ENCODE measurements around the gene GSAP.

GSAP gene

GRCh38 chr7:77326131-77326530, 90.0 kb downstream of the GSAP start:
- no peak for DNase-seq

GRCh38 chr7:77321300-77321699, 94.8 kb downstream of the GSAP start:
- DNase-seq, result no peak

- DNase-seq, result no peak
Measured at GRCh38 chr7:77320714-77321113, 95.4 kb downstream of the GSAP start.

DNA sequence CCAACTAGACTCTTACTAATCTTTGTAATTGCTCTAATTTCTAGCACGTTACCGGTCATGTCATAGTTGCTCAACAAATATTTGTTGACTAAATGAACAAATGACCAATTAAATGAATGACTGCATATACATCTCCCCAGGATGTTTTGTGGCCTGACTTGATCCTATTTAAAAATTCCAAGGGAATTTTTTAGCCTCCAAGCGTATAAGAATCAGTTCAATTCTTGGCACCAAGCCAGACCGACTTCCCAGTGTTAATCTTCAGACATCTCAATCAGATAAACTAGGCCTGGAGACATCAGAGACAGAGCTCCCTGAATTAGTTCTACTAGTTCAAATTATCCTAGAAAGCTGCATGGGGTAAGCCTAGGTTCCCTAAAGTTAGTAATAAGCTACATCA, 96.0 kb downstream of the GSAP start:
- DNase-seq, result no peak

DNA sequence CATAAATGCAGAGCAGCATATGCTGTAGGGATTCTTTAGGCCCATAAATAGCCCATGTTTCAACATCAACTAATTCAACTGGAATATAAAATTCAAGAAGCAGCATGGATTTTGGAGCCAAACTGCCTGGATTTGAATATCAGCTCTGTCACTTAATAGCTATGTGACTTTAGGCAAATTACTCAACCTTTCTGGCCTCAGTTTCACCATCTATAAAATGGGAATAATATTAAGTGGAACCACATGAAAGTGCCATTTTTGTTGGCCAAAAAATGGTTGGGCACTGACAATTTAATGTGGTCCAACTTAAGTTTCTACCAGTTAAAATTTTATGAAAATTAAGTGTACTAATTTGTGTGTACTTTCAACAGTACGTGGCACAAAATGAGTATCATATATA, 98.1 kb downstream of the GSAP start:
- no peak for DNase-seq

DNA sequence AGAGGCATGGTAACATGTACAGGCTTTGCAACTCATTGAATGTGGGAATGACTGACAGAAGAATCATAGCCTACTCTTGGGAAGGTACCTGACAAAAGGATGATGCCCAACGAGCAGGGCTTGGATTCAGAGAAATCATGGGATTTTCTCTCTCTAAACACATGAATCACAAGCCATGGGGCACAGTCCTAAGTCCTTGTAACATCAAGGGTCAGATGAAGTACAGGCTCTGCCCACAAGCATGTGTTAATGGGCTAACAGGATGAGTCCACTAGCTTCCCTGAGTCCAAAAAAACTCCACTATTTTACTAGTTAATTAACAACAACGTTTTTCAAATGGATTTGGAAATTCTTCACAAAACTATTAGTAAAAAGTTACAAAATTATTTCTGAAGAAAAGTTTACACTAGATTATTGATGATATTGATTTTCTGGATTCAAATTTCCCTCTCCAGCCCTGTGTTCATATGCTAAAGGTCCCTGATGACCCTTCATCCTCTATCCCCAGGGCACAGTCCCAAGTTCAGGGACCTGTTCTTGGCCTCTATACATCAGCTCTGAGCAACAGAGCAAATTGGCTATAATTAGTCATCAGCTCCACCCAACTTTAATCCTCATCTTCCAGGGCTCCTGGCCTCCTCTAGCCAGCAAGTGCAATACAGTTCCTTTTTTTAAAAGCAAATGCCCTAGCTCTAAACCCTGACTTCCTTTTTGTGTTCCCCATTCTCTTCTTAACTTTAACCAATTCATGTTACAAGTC, 99.8 kb downstream of the GSAP start:
- no peak for DNase-seq

GRCh38 chr7:77315182-77315591, 101.0 kb downstream of the GSAP start:
- no peak for DNase-seq

DNA sequence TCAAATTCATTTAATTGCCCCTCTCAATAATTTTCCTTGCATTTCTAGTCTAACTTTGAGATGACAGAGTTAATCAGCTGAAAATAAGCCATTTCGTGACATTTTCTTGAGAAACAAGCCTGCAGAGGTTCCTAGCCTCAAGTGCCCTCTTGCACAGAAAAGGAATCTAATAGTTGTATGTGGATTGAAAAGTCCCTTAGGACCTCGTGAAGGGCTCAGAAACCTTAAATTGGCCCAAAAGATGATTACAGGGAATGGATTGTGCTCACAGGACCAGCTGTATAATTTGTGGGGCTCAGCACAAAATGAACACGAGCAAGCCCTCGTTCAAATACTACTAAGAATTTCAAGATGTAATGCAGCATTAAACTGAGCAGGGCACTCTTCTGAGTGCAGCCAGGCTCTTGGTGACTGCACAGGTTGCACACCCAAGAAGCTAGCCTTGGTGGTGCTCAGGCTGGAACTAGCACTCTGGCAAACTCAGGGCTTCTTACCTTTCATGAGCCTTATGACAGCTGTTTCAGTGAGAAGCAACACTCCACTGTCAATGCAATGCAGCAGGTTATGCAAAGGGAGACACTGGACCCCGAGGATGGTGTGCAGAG, 102.2 kb downstream of the GSAP start:
- no peak for DNase-seq

GRCh38 chr7:77313085-77313484, 103.1 kb downstream of the GSAP start:
- DNase-seq, result no peak

DNA sequence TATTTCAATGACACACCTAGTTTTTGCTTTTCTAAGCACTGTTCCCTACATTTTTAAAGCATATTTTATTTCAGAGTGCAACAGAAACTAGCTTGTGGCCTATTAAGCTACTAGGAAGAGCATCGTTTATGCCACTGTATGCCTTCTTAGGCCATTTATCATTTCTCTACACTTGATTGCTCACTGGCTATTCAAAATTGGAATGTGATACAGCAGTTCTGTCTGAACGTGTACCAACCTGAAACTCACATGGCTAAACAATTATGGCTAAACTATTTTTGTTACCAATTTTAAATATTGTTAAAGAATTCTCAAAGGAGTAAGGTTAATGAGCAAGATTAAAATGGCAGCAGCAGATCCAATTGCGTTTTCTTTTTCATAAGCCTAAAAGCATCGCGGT, 105.2 kb downstream of the GSAP start:
- no peak for DNase-seq

- DNase-seq, result no peak
Measured at GRCh38 chr7:77309714-77310220, 106.4 kb downstream of the GSAP start.

DNA sequence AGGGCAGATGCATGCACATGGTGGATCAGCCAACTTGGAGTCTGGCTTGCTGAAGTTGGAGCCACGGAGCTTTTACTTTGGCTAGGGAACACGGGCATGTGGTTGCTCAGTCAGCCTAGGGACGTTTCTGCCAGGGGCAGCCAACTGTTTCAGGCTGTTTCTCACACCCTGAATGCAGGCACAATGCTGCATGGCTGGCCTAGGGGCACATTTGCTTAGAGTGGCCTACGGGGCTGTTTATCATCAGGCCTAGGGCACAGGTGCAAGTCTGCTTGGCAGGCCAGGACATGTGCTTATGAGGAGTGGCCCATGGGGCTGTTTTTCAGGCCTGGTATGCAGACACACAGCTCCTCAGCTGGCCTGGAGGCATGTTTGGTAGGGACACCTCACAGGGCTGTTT, 107.4 kb downstream of the GSAP start:
- DNase-seq, result no peak

DNA sequence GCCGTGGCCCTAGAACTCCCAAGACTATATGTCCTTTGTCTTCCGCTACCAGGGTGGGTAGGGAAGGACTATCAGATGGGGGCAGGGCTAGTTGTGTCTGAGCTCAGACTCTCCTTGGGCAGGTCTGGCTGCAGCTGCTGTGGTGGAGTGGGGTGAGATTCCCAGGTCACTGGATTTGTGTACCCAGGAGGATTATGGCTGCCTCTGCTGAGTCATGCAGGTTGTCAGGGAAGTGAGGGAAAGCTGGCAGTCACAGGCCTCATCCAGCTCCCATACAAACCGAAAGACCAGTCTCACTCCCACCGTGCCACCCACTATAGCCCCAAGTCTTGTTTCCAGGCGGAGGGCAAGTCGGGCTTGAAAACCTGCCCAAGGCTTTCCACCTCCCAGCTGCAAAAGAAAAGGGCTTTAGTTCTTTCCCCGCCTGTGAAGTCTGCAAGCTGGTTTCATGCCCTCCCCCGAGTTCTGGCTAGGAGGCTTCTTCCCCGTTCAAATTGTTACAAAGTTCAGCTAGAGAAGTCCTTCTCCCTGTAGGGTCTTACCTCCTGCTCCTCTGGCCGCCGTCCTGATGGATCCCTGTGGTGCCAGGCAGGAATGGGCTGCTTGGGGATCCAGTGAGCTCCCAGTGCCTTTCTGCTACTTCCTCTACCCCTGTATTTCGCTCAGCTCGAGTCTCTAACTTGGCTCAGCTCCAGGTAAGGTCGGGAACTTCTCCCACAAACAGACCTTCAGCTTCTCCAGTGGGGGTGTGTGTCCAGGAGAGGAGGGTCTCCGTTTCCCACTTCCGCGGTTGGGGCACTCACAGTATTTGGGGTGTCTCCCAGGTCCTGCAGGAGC, 109.7 kb downstream of the GSAP start:
- no peak for DNase-seq

GRCh38 chr7:77295549-77295948, 120.6 kb downstream of the GSAP start:
- no peak for DNase-seq

GRCh38 chr7:77293046-77293445, 123.1 kb downstream of the GSAP start:
- DNase-seq, result no peak

- no peak for DNase-seq
Measured at GRCh38 chr7:77290425-77290824, 125.7 kb downstream of the GSAP start.

- no peak for DNase-seq
Measured at GRCh38 chr7:77289387-77289786, 126.8 kb downstream of the GSAP start.

GRCh38 chr7:77288676-77289320, 127.4 kb downstream of the GSAP start:
- no peak for DNase-seq

GRCh38 chr7:77284616-77285015, 131.5 kb downstream of the GSAP start:
- DNase-seq, result no peak

GRCh38 chr7:77284005-77284404, 132.1 kb downstream of the GSAP start:
- DNase-seq, result no peak

- DNase-seq, result no peak
Measured at GRCh38 chr7:77282897-77283296, 133.3 kb downstream of the GSAP start.

DNA sequence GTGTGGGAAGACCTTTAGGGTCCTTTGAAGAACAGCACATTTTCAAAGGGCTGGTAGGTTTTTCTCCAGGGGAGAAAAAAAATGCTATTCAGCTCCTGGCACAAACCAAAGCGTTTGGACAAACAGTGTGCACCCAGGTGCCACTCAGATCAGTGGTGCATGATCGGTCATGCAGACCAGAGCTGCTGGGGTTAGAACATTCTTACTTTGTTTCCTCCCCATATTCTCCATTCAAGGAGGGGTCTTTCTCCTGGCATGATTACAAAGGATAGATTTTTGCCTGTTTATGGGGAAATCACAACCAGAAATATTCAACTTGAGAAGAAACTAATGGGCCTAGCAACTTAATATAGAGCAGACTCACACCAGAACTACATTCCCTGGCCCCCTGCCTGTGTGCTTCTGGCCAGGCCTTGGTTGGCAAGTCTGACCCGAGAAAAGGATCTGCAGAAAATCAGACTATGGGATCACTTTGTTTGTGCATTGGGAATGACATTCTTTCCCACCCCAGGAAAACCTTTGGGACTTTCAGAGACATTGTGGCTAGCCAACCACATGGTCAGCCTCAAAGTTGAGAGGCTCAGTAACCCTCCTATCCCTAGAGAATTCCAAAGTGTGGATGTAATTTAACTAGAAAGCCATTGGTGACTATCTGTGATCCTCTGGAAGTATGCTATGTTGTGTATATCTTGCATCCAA, 134.2 kb downstream of the GSAP start:
- DNase-seq, result no peak

DNA sequence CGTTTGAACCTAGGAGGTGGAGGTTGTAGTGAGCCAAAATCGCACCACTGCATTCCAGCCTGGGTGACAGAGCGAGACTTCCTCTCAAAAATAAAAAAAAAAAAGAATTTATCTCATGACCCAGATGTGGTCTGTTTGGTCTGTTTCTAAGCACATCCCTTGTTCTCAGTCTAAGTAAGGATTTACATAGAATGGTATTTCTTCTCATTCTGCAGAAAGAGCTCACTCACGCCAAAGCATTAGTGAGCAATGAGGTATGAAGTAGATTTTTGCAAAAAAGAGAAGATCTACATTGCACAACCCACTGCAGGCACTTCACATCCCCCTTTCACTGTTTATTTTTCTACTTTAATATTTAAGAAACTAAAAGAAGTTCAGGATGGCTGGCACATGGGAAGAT, 140.0 kb downstream of the GSAP start:
- DNase-seq, result no peak
